22Rv1 (cell line): ENCODE results near the gene MAN2A2.

ENCODE experiments used
- CTCF ChIP-seq: fragments of 450-650 bp; IDR thresholded peaks from 2 replicates; pipeline ENCODE4 v1.5.1; 2017; ENCODE audit warnings: mild to moderate bottlenecking
- ZFX ChIP-seq: fragments of 450-650 bp; IDR thresholded peaks from 2 replicates; pipeline ENCODE4 v1.6.1; 2017; ENCODE audit warnings: antibody characterized with exemption, borderline replicate concordance

- no peak for TF ChIP-seq CTCF
- TF ChIP-seq ZFX = no peak
These were observed 44.0 kb downstream of the MAN2A2 start for GRCh38 chr15:90946941-90947576.
